ENCODE measurements around the gene FRK.
"Not testable (repeated sequence)": the region's sequence is repeated elsewhere in the genome, so short reads cannot be mapped to it uniquely, and the experiment has no call there.

Gene FRK

DNA sequence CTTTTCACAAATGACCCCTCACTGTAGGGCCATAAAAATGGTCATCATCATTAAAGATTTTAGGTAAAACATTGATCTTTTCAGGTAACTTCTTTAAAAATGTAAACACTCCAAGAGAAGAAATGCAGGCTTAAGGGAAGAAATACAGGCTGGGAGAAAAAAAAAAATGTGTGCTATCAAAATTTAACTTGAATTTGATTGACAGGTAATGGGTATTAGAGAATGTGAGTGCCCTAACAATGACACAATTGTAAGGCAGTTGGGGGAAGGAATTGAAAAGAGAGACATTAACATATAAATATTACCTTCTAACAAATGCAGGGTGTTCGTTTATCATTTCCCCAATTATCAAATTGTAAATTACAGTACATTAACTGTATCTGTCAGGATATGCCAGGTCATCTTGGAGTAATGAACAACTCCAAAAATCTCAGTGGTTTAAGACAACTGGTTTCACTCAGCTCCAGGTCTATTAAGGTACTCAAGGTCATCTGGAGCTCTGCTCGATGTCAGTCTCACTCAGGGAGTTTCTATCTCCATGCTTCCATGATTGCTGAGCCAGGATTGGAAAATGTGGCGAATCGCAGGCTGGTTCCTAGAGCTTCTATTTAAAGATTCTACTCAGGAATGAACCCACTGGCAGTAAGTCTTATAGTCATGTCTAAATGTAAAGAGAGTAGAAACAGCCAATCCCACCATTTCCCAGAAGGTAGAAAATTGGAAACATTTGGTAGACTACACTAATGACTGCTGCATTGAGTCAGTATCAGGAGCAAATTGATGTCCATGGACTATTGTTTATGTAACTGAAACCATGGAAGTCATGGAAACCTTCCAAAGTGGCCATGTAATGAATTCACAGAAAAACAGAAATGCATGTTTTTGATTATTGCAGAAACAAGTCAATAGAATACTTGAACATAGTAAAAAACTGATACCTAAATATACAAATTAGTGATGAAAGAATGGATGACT lies 55.6 kb downstream of the FRK start:
- no peak for DNase-seq

DNA sequence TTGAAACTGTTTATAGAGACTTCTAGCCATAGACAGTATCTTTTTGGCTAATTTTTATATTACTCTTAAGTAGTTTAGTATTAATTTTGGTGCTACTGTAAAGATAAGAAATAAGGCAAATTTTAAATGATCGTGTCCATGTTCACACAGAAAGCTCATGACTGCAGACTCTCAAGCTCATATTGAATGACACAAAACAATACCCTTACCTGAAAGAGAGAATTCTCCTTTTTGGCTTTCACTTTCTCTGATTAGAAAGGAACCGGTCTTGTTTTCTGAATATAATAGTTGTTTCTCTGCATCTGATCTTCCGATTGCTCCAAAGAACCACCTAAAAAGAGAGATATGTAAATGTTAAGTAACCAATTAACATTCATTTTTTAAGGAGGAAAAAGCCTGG lies 57.0 kb downstream of the FRK start:
- no peak for DNase-seq

DNA sequence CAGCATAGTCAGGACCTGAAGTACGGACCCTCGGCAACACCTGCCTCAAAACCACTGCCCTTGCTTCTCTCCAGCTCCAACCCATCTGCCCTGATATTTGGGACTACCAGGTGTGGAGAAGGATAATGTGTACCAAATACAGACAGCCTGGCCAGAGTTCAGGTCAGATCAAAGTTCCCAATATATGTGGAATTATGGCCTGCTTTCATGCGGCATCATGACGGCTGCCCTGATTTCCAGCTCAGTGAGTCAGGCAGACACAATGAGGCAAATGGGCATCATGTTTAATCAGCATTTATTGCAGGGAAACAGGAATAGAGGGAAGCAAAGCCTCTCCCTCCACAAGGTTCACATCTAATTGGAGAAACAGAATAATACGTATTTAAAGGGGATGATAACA lies 57.9 kb downstream of the FRK start:
- no peak for DNase-seq

DNA sequence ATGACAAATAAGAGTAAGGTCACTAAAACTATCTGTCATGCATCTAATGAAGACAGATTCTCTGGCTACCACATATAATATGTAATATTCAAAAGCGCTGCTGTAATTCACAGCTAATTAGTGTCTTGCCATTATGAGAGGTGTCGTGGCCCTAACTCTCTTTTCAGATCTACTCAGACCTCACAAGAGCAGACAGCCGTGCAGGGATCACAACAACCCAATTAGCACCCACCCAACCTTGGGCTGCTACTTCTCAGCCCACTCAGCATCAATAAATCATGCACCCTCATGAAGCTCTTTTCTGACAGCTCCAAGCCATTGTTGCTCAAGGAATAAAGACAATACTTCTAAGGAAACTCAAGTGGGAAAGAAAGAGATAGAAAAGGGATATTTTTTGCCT lies 61.5 kb downstream of the FRK start:
- no peak for DNase-seq

DNA sequence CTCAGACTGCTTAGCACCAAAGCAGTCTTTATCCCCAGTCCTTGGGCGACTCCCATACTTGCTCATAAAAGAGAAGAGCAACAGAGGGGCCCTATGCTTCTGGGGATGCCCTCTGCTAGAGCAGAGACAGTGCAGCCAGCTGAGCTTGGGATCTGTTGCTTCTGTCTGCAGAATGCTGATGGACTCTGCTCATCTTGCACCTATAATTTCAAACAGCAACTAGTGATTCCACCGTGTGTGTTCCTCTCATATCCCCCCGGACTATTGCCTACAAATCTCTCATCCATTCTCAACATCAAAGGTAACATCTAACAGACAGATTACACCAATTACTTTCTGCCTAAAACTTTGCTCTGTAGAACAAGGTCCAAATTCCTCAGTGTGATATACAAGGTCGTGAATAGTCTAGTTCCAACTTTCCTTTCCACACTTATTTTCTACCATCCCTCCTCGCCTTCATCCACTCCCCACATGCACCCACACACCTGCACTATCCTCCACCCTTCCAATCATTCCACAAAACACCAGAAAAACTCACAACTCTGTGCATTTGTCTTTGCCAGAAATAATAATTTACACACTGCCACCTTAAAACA lies 62.6 kb downstream of the FRK start:
- DNase-seq, result no peak

DNA sequence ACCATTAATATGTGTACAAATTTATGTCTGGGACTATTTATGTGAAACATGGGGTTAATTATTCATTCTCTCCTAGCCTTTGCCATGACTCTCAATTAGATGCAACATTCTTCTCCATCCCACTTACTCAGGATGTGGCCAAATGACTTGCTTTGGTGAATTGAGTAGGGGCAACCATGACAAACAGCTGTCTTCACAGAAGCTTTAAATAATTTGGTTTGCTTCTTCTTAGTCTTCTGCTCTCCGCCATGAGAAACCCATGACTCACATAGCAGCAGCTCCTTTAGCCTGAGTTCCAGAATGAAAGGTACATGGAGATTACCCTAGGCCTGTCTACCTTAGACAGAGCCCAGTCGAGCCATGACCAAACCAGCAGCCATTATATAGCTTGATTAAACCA lies 74.7 kb downstream of the FRK start:
- no peak for DNase-seq

DNA sequence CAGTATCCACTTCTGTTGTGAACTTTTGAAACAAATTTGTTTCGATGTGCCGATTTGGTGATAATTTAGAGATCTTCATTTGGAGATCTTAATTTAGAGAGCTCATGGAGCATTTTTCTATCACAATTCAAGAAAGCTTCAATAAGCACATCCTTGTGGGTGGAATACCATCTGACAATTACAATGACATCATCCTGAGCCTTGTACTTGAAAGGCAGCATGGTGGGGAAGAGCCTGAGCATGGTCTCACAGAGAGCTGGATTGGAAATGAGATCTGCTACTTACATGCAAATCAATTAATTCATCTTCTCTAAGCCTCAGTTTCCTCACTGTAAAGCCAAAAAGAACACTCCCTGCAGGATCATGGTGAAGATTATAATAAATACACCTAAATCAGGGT lies 75.9 kb downstream of the FRK start:
- DNase-seq, result no peak

DNA sequence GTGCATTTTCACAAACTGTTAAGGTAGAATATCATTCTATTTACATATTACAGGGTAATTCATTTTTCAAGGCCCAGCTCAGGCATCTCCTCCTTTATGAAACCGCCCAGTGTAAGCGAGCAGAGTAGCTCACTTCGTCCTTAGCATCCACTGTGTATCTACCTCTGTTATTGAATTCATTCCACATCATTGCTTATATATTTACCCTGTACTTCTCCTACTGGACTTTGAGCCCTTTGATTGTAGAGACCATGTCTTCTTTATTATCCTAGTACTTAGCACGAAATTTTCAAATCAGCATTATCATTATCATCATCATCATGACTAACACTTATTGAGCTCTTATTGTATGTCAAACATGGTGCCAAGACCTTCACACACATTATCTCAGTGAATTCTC lies 76.7 kb downstream of the FRK start:
- DNase-seq, result no peak

DNA sequence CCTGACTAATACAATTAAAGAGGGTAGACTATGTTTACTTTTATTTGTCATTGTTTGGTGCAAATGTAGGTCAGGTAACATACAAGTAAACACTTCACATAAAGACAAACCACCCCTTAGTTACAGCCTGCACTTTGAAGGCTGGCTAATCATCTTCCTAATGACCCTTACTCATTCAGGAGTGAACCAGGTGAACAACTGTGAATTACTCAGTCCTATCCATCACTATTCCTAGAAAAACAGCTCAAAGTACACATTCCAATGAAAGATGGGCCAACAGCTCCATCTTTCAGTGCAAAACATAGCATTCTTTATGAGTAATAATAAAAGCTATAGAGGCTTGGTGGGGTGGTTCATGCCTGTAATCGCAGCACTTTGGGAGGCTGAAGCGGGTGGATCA lies 78.2 kb downstream of the FRK start:
- no peak for DNase-seq

DNA sequence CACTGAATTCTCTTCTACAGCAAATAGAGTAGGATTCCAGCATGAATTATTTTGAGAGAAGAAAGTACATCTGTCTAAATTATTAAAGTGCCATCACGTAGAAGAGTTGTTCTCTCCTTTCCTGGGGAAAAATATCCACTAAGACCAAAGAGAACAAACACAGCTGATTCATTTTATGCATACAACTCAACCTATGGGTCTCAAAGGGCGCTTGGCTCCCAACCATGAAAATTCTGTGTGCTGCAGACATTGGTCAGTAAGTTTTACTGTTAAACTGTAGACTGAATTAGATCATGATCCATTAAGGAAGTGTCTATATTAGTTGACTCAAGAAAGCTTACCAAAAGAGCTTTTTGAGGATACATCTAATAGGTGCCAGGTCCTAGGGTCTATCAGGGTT lies 83.5 kb downstream of the FRK start:
- DNase-seq, result no peak

DNA sequence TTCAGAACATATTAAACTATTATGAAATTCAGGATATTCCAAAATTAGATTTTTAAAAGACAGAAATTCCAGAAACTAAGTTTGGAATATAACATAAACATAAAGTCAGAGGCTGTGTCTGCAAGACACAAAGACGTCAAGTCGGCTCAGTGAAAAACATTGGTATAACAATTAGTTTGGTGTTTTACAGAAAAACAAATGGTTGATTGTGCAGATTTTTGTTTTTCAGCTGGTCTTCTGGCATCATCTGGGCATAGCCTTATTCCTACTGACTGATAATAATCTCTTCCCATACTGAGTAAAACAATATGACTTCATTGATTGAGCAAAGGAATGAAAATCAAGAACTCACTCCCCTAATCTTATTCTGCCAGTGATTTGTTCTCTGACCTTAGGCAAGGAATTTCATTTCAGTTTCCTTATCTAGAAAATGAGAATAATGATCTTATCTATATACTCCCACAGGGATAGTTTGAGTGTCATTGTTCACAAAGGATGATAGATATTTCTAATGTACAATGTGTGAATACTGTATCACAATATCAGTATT lies 84.3 kb downstream of the FRK start:
- no peak for DNase-seq

DNA sequence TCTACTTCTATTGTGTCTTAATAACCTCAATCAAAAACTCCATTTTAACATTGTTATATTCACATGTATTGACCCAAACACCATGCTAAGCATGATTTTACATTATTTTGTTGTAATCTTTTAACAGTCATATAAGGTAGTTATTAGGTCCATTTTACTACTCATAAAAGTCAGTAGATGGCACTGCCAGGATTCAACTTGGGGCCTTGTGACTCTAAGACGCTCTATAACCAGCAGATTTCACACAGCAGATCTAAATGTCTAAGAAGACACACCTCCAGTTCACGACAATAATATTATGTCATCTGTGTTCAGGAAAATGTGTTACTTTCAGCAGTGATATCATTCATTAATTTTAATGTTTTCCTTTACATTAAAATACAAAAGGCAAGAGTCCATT lies 88.0 kb downstream of the FRK start:
- no peak for DNase-seq

DNA sequence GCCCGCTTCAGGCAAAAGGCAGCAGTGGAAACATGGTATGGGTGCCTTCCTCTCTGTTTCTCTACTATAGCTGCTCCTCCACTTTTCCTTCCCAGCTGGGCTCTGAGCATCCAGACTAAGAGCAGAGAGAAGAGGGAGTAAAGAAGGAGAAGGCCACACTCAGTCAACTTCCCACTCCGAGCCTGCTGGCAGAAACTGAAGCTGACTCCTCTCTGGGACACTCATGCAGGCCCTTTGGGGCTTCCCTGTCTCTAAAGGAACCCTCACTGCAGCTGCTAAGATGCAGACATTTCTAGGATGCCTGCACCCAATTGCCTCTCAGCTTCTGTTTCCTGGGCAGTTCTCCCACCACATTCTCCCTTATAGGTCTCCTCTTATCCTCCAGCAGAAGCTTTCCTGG lies 88.9 kb downstream of the FRK start:
- DNase-seq, result no peak

DNA sequence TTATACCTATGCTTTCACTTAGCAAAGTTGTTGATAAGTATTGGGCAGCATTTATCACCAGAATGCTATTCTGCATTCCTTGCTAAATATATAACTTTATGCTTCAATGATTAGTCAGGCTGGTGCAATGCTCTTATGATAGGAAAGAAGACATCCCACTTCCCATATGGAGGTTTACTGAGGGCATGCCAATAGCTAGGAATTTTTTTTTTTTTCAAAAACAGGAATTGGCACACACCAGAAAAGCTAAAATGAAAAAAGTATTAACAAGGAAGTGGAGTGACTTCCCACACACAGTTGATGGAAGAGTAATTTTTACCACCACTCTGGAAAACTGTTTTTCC lies 90.8 kb downstream of the FRK start:
- DNase-seq, result no peak

DNA sequence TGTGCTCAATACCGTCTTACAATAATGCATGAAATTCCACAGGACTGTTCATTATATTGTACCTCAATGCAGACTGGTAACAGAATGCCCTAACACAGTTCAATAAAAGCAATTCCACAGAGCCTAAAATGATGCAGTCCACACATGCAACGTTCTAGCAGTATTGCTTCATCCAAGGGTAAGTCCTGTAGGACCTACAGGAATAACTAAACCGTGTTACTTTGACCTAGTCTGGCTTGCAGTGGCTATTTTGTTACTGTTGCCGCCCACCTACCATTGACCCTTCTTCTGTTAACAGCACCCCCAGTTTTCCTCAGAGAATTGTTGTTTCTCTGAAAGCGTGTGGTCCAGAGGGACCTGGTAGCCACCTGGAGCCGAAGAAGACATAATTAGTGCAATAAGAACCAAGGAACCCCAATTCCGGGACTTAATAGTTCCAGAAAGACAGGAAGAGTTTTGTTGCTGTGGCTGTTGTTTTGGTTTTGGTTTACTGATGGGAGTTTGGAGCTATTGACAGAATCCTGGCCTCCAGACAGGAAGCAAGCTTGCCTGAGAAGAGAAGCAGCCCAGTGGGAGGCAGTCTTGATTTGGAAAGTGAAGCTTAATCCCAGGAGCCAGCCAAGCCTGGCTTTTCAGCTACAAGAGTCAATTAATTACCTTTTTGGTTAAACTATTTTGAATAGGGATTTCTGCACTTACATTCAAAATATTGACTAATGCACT lies 91.3 kb downstream of the FRK start:
- DNase-seq, result no peak

DNA sequence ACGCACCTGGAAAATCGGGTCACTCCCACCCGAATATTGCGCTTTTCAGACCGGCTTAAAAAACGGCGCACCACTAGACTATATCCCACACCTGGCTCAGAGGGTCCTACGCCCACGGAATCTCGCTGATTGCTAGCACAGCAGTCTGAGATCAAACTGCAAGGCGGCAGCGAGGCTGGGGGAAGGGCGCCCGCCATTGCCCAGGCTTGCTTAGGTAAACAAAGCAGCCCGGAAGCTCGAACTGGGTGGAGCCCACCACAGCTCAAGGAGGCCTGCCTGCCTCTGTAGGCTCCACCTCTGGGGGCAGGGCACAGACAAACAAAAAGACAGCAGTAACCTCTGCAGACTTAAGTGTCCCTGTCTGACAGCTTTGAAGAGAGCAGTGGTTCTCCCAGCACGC lies 100.4 kb downstream of the FRK start:
- not testable (repeated sequence) for DNase-seq

DNA sequence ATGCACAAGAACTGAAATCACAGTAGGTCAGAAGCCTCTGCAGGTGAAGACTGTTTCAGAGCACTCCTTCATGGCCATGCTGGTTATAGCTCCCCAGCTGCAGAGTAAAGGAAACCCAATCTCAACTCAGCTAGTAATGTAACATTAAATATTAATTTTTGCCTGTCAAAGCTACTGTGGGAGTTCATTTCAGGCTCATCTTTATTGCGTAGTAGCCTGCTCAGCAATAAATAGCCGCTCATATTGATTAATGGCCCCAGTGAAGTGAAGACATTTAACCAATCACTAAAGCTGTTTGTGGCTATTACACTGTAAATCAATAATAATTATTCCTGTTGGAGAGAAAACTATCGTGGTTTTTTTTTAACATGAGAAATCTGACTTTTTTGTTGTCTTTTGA lies 101.7 kb downstream of the FRK start:
- DNase-seq, result no peak

DNA sequence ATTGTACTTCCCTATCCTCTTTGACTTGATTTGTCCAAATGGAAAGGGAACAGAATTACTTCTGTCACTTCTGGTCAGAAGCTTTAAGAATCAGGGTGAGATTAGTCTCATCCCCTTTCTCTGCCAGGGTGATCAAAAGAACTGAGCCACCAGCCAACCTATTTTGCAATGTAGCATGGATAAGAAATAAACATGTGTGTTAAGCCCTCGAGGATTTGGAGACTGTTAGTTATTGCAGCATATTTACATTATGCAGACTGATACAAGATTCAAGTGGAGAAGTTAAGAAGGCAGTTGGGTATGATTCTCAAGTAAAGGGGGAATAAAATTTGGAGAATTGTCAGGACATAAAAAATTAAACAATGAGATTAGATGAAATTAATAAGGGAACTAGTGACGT lies 106.0 kb downstream of the FRK start:
- DNase-seq, result no peak

DNA sequence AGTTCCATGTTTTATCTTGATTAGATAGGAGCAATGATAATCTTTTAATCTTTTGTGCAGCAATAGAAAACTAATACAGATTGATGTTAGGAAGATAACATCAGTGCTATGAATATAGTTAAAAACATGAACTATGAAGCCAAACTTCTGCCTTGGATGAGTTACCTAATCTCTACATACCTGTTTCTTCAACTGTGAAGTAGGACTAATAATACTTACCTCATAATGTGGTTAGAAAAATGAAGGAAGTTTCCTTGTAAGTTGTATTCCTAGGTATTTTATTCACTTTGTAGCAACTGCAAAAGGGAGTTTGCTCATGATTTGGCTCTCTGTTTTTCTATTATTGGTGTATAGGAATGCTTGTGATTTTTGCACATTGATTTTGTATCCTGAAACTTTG lies 111.9 kb downstream of the FRK start:
- no peak for DNase-seq

DNA sequence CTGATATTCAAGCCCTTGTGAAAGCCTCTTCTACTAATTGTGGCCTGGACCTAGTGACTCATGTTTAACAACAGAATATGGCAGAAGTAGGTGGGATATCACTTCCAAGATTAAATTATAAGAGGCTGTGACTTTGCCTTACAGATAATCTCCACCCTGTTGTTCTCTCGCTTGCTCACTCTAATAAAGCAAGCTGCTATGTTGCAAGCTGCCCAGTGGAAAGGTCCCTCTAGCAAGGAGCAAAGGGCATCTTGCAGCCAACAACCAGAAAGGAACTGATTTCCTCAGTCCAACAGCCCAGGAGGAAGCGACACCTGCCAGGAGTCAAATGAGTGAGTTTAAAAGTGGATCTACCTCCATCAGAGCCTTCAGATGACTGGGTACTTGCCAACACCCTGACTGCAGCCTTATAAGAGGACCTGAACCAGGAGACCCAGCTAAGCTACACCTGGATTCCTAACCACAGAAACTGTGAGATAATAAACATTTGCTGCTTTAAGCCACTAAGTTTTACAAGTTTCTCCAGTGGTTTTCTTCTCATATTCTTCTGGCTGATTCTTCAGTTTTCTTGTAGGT lies 112.6 kb downstream of the FRK start:
- no peak for DNase-seq

DNA sequence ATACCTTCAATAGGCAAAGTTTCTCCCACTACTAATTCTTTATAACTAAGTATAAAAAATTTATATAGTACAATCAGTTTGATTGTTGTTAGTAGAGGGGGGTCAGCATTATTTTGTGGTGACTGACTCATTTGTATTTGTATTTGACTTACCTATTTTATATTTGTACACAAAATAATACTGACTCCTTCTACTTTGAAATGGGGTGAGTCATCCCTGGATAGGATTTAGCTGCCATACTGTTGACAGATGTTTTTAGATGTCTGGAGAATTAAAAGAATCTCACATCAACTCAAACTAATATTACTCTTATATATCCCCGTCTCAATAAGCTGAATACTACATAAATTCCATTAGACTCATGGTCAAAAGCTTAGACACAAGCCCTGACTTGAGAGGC lies 114.9 kb downstream of the FRK start:
- no peak for DNase-seq

DNA sequence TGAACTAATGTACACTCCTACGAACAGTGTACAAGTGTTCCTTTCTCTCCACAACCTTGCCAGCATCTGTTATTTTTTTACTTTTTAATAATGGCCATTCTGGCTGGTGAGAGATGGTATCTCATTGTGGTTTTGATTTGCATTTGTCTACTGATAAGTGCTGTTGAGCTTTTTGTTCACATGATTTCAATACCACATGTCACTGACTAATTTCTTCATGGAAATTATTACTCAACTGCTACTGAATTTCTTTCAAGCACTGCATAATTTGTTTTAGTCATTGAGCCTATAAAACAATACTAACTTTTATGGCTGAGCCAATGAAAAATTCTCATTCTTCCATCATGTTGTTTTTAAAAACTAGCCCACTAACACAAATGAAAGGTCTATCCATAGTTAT lies 115.4 kb downstream of the FRK start:
- no peak for DNase-seq

DNA sequence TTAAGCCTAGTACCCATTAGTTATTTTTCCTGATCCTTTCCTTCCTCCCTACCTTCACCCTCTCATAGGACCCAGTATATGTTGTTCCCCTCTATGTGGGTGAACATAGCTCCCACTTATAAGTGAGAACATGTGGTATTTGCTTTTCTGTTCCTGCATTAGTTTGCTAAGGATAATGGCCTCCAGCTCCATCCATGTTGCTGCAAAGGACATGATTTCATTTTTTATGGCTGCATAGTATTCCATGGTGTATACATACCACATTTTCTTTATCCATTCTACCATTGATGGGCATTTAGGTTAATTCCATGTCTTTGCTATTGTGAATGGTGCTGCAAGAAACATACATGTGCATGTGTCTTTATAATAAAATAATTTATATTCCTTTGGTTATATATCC lies 115.9 kb downstream of the FRK start:
- DNase-seq, result not testable (repeated sequence)

All from NCI-H510A (cell line).